IPS-NIHi7 (cell line): Measurements from ENCODE around the gene ESAM.
"Not testable (repeated sequence)": the region's sequence is repeated elsewhere in the genome, so short reads cannot be mapped to it uniquely, and the experiment has no call there.

ENCODE experiments used
- DNase-seq: peaks from one replicate; pipeline ENCODE4 v3.0.0; 2012; ENCODE audit warnings: mixed read lengths; ENCODE audit errors: extremely low spot score

The ESAM gene

DNA sequence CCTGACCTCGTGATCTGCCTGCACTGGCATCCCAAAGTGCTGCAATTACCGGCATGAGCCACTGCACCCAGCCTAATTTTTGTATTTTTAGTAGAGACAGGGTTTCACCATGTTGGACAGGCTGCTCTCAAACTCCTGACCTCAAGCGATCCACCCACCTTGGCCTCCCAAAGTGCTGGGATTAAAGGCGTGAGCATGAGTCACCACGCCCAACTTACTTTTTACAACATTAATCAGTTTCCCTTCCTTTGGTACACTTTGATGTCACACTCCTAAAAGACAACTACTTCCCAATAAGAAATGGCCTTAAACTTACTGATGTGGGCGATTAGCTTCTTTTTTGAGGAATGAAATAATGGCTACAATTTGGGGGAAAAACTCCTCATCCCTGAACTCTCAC lies 8.9 kb upstream of the ESAM start:
- not testable (repeated sequence) for DNase-seq

DNA sequence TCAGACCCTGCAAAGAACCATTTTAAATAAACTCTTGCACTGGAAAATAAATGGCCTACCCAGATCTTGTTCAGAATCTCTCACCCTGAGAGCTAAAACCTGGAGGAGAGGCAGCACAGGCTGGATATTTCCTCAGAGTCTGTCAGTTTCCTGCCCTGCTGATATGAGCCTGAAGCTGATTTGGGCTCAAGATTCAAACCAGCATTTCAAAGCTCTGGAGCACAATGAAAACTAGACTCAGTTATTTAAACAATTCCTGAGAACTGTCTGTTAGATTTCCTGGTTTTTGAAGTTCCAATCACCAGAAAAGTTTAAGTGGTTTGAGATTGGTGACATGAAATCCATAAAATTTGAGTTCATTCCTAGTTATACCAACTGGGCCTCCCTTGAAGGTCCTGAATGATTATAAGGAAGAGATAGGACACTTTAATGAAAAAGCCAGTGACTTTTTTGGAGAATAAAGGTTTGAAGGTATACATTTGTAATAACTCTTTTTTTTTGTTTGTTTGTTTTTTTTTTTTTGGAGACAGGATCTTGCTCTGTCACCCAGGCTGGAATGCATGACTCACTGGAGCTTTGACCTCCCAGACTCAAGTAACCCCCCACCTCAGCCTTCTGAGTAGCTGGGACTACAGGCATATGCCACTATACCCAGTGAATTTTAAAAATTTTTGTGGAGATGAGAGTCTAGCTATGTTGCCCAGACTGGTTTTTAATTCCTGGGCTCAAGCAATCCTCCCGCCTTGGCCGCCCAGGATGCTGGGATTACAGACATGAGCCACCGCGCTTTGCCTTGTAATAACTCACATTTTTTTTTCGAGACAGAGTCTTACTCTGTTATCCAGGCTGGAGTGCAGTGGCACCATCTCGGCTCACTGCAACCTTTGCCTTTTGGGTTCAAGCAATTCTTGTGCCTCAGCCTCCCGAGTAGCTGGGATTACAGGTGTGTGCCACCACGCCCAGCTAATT lies 8.0 kb upstream of the ESAM start:
- no peak for DNase-seq

DNA sequence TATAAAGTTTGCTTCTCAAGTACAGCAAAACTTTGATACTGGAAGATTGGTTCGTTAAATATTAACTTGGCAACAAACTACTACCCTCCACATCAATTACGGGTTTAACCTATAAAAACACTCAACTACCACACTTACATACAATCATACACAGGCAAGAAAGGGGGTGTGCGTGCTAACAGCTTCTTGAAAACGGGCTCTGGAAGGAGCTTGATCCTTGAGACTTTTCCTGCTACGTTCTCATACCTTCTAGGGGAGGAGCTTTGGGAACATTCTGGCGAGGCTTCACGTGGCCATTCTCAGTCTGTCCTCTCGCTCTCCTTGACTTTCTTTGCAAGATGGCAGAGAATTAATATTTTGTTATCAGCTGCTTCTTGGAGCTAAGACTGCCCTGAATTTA lies 6.8 kb upstream of the ESAM start:
- no peak for DNase-seq

DNA sequence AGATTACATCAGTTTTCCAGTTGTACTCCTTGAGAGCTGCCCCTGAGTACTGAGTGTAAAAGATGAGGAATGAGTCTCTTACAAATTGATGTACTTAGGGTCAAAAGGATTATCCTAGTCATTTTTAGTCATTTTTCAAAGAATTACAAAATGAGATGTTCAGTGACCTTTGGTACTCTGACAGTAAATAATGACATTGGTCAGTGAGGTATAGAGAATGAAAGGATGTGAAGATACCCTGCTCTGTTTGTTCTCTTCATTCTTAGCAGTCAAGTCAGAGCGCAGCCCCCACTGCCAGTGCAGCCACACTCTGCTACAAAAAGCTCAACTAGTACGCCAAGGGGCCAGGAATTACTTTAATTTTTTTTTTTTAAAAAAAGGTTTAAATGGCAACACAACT lies 4.1 kb upstream of the ESAM start:
- DNase-seq: no peak

DNA sequence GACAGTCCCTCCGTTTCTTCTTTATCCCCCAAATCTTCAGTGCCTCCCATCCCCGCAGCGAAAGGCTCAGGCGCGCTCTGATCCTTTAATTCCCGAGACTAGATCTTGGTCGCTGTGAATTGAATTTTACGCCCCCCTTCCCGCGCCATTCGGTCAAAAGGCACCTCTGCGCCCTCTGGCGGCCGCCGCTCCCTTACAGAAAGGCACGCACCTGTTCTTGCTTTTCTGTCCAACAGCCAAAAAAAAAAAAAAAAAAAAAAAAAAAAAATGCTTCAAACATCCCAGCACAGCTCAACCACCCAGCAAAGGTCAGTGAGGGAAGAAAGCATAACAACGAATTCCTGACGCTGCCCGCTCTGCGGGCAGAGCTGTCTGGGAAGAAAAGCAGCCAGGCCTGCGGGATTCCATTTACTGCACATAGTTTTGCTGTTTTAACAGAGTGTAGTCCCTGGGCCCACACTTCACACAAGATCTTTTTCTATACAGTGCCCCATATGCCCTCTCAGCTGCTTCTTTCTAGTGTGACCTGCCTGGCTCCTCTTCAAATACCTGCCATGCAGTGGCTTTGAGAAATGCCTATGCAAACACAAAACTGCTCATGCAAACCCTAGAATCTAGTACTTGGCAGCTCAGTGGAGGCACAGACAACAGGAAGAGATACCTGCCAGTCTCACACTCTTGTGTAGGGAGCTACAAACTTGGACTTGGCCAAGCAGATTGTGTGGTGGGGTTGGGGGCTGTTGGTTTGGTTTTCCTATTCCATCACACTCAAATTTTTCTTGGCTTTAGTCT lies 1.3 kb upstream of the ESAM start:
- DNase-seq: peak; percentile 69

DNA sequence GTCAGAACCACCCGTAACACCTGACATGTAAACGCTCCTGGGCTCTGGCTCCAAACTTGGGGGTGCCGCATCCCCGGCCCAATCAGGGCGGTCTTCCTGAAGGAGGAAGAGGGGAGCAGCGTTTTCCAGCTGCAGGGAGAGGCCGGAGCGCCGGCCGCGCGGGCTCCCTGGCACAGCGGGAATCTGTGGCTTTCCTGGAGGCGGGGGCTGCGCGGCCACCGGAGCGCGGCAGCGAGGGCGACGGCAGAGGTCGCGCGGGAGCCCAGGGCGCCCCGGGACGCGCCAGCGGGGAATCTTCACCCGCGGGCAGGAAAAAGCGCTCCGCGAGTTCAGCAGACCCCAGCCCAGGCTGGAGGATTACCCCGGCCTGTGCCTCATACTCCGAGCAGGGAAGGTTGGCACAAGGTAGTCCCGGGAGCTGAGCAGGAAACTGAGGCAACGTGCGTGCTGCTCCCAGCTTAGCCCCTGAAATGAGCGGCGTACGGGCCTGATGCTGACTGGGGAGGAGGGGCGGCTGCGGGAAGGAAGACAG lies 600 bp upstream of the ESAM start:
- DNase-seq: peak; percentile 26

DNA sequence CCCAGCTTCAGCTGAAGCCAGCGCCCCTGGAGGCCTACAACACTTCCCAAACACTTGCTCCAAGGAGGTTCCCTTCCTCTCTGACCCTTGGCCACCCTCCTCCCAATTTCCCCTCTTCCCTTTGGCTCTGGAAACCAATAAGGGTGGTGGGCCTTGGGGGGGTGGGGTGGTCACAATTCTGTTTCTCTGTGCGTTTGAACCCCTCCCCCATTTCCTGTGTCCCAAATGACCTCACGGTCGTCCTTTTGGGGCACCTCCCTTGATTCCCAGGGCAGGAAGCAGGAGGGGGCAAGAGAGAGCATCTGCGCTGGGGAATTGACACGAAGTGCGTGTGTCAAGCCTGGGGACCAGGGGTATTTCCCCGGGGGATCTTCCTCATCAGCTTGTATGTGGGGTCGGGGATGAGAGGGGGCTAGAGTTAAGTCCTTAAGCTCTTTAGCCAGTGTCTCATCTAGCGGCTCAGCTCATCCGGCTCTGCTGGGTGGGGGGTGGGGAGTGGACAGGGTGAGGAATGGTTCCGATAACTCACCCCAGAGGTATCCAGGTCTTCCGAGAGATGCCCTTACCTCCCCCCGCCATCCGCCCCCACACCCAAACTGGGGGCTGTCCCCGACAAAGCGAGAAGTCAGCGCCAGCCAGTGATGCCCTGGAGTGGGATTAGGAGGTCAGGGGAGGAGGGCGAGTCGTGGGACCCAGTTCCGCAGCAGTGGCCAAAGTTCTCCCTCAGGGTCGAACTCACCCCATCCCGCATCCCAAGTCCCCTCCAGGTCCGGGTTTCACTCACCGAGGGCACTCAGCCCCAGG lies 587 bp downstream of the ESAM start:
- DNase-seq: no peak

DNA sequence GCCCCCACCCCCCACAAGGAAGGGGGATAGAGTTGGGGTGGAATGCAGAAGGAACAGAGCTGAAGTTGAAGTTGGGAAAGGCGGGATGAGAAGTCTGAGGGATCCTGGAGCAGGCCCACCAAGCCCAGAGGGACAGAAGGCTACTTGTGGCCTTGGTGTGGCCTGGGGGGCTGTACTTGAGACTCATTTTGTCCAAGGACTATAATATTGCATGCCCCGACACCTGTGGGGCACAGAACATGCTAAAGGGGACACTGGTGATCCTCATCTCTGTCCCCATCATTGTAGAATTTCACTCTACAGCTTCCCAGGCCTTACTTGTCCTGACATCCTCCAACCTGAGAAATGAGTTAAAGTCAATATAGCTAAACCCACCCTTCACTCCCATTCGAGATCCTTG lies 1.3 kb downstream of the ESAM start:
- no peak for DNase-seq

DNA sequence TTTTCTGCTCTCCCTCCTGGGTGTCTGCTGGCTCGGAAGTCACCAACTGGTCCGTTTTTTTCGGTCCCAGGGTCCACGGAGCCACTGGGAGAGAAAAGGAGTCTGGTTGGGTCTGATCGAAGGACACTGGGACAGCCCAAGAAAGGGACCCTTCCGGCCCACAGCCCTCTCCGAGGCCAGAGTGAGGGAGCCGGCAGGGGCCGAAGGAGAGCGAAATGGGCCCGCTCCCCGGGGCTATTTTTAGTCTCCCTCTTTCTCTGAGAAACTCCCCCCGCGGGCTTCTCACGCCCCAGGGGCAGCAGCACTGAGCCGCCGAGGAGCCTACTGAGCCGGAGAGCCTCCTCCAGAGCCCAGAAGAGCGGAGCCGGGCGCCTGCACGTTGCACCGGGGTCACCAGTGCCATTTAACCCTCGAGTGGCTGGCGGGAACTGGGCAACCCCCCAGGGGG lies 1.9 kb downstream of the ESAM start:
- no peak for DNase-seq

DNA sequence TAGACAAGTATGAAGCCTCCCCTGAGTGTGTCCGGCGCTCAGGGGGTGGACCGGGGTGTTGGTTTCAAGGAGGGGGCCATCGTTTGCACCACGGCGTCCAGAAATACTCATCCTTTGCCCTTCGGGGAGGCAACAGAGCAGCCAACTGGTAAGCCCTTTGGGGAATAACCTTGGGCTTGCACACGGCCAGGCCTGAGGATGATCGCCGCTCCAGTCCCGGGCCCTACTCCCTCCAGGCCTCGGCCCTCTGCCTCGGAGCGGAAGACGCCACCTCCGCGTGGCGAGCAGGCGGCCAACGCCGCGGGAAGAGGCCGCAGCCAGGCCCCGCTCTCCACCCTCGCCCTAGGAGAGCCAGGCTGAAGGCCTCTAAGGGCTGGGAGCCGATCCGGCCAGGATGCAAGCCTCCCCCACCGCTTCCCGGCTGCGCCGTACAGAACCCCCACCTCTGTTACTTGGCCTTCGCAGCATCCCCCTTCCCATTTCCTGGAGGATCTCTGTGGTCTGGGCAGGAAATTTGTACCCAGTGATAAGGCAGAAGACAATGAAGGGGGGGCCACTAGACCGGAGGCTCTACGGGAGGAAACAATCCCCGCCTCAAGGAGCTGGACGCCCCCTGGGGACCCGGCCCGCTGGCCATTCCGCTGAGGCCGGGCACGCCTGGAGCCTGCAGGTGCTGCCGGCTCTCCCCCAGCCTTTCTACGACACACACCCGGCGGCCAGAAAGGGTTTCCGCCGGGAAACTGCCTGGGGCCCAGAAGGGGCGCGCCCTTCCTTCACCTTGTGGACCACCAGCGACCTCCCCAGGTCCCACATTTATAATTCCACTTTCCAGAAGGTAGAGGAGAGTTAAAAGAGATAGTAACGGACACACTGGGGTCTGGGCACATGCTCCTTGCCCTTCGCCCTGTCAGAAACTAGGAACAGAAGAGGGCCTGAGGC lies 2.6 kb downstream of the ESAM start:
- peak; percentile 28 for DNase-seq

DNA sequence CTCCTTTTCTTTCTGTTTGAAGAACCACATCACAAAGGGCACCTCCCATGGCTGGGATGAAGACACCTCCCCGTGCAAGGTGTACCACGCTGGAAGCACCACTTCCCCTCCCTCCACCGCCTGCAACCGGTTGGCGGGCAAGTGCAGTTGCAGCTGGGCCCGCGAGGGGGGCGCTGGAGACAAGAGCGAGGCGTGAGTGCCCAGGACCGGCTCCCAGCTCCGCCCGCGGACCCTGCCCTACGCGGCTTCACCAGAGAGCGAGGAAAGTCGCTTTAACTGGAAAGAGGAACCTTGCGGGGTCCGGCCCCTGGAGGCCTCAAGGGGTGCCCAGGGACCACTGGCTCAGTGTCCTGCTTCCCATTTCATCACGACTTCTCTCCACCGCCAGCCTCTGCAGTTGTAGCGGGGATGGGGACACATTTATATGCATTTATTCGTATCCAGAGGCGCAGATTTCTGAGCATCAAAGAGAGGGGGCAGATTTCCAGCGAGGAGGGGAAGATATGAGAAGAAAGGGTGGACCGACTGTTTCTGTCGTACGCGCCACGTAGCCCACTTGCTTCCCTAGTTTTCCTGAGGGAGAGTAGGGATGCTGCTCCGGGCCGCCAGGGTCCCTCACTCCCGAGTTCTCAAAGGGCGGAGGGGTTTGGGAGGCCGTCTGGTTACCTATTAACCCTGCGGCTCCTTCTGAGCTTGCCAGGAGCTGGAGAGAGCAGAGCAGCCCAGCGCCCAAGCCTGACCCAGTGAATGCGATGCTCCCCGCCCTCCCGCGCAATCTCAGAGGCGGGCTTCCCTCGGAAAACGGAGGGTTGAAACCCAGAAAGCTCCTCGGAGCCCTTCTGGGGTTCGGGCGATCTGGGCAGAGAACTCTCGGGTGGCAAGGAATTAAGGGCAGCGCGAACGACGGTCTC lies 3.5 kb downstream of the ESAM start:
- peak; percentile 85 for DNase-seq

DNA sequence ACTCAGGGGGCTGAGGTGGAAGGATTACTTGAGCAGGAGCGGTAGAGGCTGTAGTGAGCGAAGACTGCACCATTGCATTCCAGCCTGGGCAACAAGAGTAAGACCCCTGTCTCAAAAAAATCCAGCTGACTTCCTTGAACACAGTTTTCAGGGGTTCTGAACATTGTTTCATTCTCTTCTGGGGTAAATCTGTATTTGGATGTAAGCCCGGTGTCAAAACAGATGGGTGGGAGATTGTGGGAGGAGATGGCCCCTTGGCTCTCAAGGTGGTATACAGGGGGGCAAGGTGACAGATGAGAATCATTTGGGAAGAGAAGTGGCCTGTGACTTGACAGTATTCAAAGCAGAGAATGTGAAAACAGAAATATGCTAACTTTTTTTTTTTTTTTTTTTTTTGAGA lies 4.8 kb downstream of the ESAM start:
- DNase-seq: no peak

DNA sequence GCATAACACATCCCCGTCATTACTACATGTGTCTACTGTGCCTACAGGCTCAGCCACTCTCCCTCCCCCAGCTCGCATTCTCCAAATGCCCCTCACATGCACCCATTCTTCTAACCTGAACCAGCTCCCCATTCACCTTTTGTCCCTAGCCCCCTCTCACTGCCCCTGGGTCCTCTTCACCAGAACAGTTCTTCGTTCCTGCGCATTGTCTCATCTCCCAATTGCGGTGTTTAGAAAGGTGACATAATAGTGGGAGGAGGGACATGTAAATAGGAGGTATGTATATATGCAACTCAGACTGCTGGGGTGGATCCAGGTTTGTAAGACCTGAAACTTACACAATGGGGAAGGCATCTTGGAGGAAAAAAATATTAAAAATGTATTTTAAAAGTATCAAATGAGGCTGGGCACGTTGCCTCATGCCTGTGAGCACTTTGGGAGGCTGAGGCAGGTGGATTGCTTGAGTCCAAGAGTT lies 5.3 kb downstream of the ESAM start:
- no peak for DNase-seq

DNA sequence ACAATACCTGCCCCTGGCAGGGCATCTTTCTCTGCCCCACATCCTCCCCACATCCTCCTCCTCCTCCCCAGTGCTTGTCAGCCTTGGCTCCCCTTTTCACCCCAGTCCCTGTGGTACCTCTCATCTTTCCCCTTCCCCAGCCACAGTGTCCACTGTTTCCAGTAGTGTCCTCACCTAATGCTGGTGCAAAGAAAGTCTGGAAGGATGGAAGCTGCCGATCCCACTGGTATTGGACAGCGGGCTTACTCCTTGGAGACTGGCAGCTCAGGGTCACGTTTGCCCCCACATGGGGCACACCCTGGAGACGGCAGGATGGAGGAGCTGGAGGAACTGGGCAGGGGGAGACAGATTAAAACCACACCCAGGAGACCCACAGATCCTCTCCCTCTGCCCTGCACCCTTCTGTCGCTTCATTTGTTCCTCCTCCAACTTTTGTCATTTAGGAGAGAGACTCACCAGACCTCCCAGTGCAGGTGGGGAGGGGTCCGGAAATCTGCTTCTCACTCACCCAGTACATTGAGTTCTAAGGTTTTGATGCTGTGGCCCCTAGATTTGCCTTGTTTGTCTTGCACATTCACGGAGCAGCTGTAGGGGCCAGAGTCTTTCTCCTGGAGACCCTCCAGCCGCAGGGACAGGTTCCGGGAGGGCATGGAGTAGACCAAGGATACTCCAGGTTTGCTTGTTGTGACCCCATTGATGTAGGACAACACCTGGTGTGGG lies 5.9 kb downstream of the ESAM start:
- DNase-seq: no peak

DNA sequence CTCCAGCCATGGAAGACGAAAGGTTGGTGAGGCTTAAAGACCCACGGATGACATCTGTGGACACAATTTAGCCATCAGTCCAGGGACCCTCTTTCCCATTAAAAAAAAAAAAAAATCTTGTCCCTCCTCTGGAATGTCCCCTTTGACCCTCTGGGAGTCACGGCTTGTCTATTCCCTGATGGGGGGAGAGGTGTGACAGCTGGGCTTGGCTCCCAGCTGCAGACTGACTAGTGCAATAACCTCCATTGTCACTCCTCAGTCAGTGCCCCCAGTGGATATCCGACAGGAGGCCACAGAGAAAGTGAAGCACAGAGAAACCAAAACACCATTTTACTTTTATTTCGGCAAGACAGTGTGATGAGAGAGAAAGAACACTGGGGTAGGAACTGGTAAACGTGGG lies 7.4 kb downstream of the ESAM start:
- DNase-seq: no peak

DNA sequence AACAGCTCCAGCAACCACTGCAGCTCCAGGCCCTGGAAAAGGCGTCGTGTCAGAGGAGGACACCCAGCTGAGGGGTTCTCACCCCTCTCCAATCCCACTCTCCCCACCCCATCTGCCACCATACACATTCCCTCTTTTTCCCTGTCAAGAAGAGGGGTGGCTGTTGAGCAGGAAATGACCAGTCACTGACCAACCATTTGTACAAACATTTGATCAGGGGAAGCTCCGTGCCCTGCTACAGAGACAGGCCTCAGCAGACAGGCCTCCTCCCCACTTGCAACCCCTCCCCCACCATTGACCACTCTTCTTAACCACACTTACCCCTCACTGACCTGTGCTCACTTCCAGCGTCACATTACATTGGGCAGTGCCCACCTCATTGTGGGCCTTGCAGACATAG lies 7.8 kb downstream of the ESAM start:
- no peak for DNase-seq

DNA sequence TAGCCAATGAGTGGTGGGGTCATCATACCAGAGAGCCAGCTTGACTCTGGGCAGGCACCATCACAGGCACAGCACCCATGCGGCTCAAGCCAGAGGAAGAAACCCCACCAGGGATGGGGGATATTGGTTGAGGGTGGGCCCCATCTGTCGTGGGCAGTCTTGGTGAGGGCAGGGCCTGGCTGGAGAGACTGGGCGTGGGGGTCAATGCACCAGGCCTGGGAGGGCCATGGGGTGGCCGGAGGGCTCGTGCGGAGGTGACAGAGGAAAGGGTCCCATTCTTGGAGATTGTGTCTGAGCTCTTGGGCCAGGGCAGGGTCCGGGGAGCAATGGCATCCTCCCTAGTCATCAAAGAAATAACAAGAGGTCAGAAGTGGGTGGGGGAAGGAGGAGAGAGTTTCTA lies 8.5 kb downstream of the ESAM start:
- no peak for DNase-seq

DNA sequence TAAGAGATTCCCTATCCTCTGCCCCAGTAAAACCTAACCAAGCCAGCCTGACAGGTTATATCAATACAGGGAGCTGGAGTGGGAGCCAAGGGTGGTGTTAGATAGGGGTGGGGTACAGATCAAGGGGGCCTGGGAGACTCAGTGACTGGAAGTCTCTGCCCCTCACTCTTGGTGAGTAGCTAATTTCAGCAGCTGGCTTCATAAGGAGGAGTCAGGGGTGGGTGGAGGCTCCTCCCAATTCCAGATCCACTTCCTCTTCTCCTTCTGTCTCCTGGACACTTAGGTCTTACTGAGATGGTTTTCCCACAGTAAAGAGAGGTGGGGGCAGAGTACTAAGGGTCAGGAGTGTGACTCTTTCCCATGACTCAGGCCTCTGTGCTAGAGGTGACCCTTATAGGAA lies 8.9 kb downstream of the ESAM start:
- DNase-seq: no peak
